Caco-2 (cell line): Measurements from ENCODE around the gene ZNF429. TPM values are rescaled to one million over a fixed set of nuclear protein-coding genes. Genes with fewer than 3 reads are reported as not detected.

ENCODE experiments used
- BruUV-seq: library from RNA; stranded (reverse); fragments of 400-500 nt; replicated peaks from 2 replicates; lab custom pipeline; 2021; lab: Mats Ljungman, UMichigan
- CTCF ChIA-PET: fragments of 300-600 bp; sonication (Branson Sonifier 250); formaldehyde crosslinking; loops from one replicate; lab custom pipeline; 2022; ENCODE audit warnings: antibody characterized with exemption; lab: Charles Lee
- POLR2A ChIA-PET: fragments of 300-600 bp; sonication (Branson Sonifier 250); formaldehyde crosslinking; loops from one replicate; lab custom pipeline; 2022; ENCODE audit warnings: antibody characterized with exemption; lab: Charles Lee
- DNase-seq, 2 experiments: peaks; one replicate each; pipeline versions ENCODE4 v3.0.0 to v3.0.0-alpha.2; 2020 to 2022
- H3K27me3 ChIP-seq: replicated peaks from 2 replicates; pipeline ENCODE4 v1.6.0; 2011; ENCODE audit warnings: low read length; ENCODE audit not compliant: control insufficient read depth, insufficient read depth
- H3K36me3 ChIP-seq: 2 replicates; pipeline ENCODE4 v1.5.1; 2011; ENCODE audit warnings: low read length; ENCODE audit not compliant: control insufficient read depth, insufficient read depth
- H3K4me1 ChIP-seq: fragments of 250-450 bp; sonication (Bioruptor Pico); 2 replicates; pipeline ENCODE4 v1.5.1; 2020; ENCODE audit warnings: mild to moderate bottlenecking
- H3K4me3 ChIP-seq: 2 replicates; pipeline ENCODE4 v1.5.1; 2011; ENCODE audit warnings: low read depth, mild to moderate bottlenecking, control low read depth, low read length
- H3K9me3 ChIP-seq: fragments of 250-450 bp; sonication (Bioruptor Pico); 2 replicates; pipeline ENCODE4 v1.5.1; 2020; ENCODE audit warnings: mild to moderate bottlenecking, moderate library complexity
- H3K27ac Mint-ChIP-seq: one replicate; pipeline ENCODE4 v1.8.0; 2022; ENCODE audit warnings: mixed read lengths; ENCODE audit not compliant: unreplicated experiment
- H3K27me3 Mint-ChIP-seq: one replicate; pipeline ENCODE4 v1.8.0; 2022; ENCODE audit warnings: mixed read lengths; ENCODE audit not compliant: insufficient read depth, unreplicated experiment
- H3K36me3 Mint-ChIP-seq: one replicate; pipeline ENCODE4 v1.8.0; 2022; ENCODE audit warnings: mild to moderate bottlenecking, mixed read lengths; ENCODE audit not compliant: insufficient read depth, unreplicated experiment
- H3K4me1 Mint-ChIP-seq: one replicate; pipeline ENCODE4 v1.8.0; 2022; ENCODE audit warnings: low read depth, mixed read lengths; ENCODE audit not compliant: unreplicated experiment
- H3K4me3 Mint-ChIP-seq: one replicate; pipeline ENCODE4 v1.8.0; 2022; ENCODE audit warnings: mild to moderate bottlenecking, moderate library complexity, mixed read lengths; ENCODE audit not compliant: unreplicated experiment
- H3K9me3 Mint-ChIP-seq: one replicate; pipeline ENCODE4 v1.8.0; 2022; ENCODE audit warnings: mixed read lengths; ENCODE audit not compliant: unreplicated experiment
- CTCF ChIP-seq, 2 experiments: fragments of 200-600 bp in 1 of 2; IDR thresholded peaks; 1 replicate in 1 of 2; 2 replicates in 1 of 2; pipeline versions ENCODE4 v1.5.1 to v1.8.0; 2011 to 2022; ENCODE audit warnings: antibody characterized with exemption in 1 of 2, control low read depth in 1 of 2, inconsistent platforms in 1 of 2, low read depth in 1 of 2, low read length in 1 of 2, mild to moderate bottlenecking in 1 of 2, moderate library complexity in 1 of 2; ENCODE audit not compliant: insufficient read depth in 1 of 2, severe bottlenecking in 1 of 2, unreplicated experiment in 1 of 2
- intact Hi-C: fragments of 100-400 bp; cut with micrococcal nuclease; formaldehyde crosslinking; loops from one replicate; pipeline ENCODE4 v1.10.0; 2022; ENCODE audit not compliant: unreplicated experiment
- total RNA-seq: library from RNA; stranded (reverse); gene quantifications from 2 replicates; pipeline ENCODE4 v1.2.3, GENCODE V29; 2022

ZNF429 gene
- total RNA-seq, 1 experiment from 2014 or later = 0.29 TPM

DNA sequence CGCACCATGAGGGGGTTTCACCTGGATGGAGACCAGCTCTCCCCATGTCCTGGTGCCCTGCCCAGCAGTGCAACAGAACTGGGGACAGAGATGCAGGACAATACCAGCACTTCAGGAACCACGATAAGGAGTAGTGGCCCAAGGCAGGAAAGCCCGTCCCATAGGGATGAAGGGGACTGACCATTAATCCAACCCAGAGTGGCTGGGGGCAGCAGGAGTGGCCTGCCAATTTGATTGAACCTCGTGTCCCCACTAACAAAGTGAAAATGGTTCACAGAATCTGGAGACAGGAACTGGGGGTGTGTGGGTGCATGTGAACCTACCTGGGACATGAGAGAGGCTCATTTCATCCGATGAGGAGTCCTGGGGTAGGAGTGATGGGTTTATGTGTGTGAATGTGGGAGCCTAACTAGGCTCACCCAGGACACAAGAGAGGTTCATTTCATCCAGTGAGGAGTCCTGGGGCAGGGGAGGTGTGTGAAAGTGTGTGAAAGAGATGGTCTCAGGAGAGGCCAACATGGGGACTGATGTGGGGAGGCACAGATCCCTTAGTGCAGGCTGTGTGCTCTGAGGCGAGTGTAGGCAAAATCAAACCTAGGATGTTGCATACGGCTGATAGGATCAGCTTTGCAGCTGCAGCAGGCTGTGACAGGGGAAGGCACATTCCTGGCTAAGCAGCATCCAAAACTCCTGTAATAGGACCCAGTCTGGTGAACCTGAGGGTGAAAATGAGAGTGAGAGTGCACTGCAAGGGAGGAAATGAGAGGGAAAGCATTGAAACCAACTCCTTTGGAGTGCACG lies 98.2 kb downstream of the ZNF429 start:
- BruUV-seq = no TSS peak
- Histone ChIP-seq H3K4me3 (no peak overlapping the region), H3K27me3 (no peaks in the 10 kb centered on the region), H3K36me3 (no peaks in the 10 kb centered on the region), H3K9me3 (no peaks in the 10 kb centered on the region), H3K4me1 (no peaks in the 10 kb centered on the region)
- peaks cover 36% of the 10 kb centered on the region for H3K9me3 Mint-ChIP-seq
- no peak for DNase-seq
- no peak overlapping the region for H3K27ac Mint-ChIP-seq
- intact Hi-C loops = no loop called here
- H3K27me3 Mint-ChIP-seq = no peaks in the 10 kb centered on the region
- H3K36me3 Mint-ChIP-seq = no peaks in the 10 kb centered on the region
- H3K4me1 Mint-ChIP-seq = no peaks in the 10 kb centered on the region
- POLR2A ChIA-PET = no interaction called here
- no peak overlapping the region for H3K4me3 Mint-ChIP-seq
- no peak for TF ChIP-seq CTCF (IDR thresholded peaks at IDR 0.05; ENCODE audit: insufficient read depth in 1 of 2, low read depth in 1 of 2, low read length in 1 of 2, severe bottlenecking in 1 of 2, unreplicated experiment in 1 of 2)
- CTCF ChIA-PET = no interaction called here

DNA sequence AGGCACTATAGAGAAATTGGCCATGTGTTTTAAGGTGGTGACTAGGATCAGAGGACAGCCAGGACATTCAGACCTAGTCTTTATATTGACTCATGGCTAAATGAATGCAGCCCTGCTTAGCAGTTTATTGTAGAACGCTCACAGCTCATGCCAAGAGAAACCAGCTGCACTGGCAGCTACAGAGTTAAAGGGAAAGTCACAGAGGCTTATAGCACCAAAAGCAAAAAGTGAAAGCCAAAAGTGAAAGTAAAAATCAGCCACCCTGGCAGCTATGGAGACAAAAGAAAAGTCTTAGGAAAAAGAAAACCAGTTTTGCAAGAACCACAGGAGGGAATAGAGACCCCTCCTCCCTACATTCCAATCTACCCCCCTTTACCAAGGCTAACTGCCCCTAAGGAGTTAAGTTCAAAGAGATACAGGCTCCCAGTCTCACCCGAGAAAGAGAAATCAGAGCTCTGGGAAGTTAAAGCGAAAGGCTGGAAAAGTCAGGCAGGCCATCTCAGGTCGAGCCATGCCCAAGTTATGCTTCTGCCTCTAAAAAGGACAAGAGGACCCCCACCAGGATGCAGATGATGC lies 99.0 kb downstream of the ZNF429 start:
- ChIA-PET POLR2A (no interaction called here), CTCF (no interaction called here)
- Mint-ChIP-seq H3K27ac (no peak overlapping the region), H3K4me3 (peak overlapping the region; percentile 33), H3K36me3 (no peaks in the 10 kb centered on the region), H3K27me3 (no peaks in the 10 kb centered on the region), H3K4me1 (no peaks in the 10 kb centered on the region), H3K9me3 (peaks cover 36% of the 10 kb centered on the region)
- no peak overlapping the region for H3K4me3 ChIP-seq
- intact Hi-C loops = no loop called here
- H3K9me3 ChIP-seq = no peaks in the 10 kb centered on the region
- H3K36me3 ChIP-seq = no peaks in the 10 kb centered on the region
- no peak for DNase-seq
- BruUV-seq = no TSS peak
- no peak for TF ChIP-seq CTCF (IDR thresholded peaks at IDR 0.05; ENCODE audit: insufficient read depth in 1 of 2, low read depth in 1 of 2, low read length in 1 of 2, severe bottlenecking in 1 of 2, unreplicated experiment in 1 of 2)
- H3K4me1 ChIP-seq = no peaks in the 10 kb centered on the region
- H3K27me3 ChIP-seq = no peaks in the 10 kb centered on the region

Other genes starting within 250 kb of the ZNF429 start
- gene ZNF708, start 176.2 kb upstream of the ZNF429 start, total RNA-seq = 8.8 and 10.0 TPM in 2 replicates
- 9.5 and 10.4 TPM in 2 replicates for gene ZNF738, start 146.6 kb upstream of the ZNF429 start, total RNA-seq
- gene ZNF493, start 108.5 kb upstream of the ZNF429 start, total RNA-seq = 8.4 and 9.3 TPM in 2 replicates